ENCODE results near the gene C1orf198.
A peak's percentile ranks its signal among the peaks of the same experiment; 100 is the strongest.

C1orf198 gene, protein sequence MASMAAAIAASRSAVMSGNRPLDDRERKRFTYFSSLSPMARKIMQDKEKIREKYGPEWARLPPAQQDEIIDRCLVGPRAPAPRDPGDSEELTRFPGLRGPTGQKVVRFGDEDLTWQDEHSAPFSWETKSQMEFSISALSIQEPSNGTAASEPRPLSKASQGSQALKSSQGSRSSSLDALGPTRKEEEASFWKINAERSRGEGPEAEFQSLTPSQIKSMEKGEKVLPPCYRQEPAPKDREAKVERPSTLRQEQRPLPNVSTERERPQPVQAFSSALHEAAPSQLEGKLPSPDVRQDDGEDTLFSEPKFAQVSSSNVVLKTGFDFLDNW

DNA sequence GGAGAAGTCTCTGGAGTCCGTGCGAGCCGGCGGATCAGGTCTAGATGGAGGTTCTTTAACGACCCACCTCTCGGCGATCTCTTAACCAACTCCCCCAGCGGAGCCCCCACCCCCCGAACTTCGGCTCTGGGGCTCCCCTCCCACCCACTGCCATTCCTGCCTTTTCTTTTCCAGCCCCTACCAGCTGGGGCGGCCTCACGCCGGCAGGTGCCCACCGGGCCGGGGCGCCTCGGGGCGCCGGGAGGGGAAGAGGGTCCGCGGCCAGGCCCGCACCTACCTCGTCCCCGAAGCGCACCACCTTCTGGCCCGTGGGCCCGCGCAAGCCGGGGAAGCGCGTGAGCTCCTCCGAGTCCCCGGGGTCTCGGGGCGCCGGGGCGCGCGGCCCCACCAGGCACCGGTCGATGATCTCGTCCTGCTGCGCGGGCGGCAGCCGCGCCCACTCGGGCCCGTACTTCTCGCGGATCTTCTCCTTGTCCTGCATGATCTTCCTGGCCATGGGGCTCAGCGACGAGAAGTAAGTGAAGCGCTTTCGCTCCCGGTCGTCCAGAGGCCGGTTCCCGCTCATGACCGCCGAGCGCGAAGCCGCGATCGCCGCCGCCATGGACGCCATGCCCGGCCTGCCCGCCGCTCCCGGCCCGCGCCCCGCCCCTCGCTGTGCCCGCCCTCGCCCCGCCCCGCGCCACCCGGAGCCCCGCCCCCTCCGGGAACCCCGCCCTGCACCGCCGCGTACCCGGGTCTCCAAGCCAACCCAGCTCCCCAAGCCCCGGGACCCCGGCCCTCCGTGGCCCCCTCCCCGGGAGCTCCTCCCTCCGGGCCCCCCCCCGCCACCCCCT, at the start of gene C1orf198:
C1orf198 (minus strand) TSS at position 619 of the 833 bp plus-strand sequence; CDS start at position 610, 9 bp downstream.
- peak within 1 kb of the TSS; percentile 83 for H3K4me3 Mint-ChIP-seq
- peaks cover 38% of the 10 kb centered on the region for H3K27me3 Mint-ChIP-seq
- H3K9me3 Mint-ChIP-seq = no peaks in the 10 kb centered on the region
- H3K27ac Mint-ChIP-seq = peak within 1 kb of the TSS; percentile 79
- H3K4me1 Mint-ChIP-seq (ENCODE audit: low read depth) = peaks cover 22% of the 10 kb centered on the region
- H3K36me3 Mint-ChIP-seq (ENCODE audit: low read depth) = no peaks in the 10 kb centered on the region

DNA sequence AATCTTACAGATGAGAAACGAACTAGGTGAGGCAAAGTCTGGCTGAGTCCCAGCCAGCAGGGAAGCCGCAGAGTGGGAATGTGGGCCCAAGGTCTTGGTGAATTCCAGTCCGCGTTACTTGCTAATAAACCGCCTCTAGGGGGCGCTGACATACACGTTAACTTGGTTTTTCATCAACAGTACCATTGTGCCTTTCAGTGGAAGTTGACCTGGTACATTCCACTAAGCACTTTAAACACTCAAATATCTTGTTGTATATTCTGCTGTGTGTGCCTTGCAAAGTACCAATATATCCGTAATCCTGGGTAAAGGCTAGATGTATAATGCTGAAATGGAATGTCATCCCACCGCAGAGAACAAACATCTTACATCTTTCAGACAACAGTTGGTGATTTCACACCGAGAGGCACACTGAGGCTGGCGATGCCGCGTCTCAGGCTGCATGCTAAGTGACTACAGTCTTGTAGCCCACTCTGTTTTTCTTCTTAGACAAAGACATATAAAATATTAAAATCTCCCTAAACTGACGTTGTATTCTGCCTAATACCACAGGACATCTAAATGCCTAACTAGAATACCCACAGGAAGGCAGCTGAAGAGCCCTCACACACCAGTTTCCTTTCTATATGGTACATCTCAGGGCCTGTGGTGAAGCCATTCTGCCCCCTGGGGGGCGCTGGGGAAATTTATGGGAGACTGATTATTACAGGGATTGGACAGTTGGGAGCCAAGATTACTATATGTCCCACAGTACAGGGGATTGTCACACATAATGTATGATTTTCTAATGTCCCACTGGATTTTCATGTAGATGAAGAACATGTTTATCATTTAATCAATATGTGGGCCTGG, 49.2 kb upstream of the C1orf198 start:
- Mint-ChIP-seq H3K27me3 (no peaks in the 10 kb centered on the region), H3K36me3 (ENCODE audit: low read depth) (peaks cover 47% of the 10 kb centered on the region), H3K9me3 (no peaks in the 10 kb centered on the region), H3K4me1 (ENCODE audit: low read depth) (peaks cover 7% of the 10 kb centered on the region), H3K27ac (no peak overlapping the region), H3K4me3 (no peak overlapping the region)

DNA sequence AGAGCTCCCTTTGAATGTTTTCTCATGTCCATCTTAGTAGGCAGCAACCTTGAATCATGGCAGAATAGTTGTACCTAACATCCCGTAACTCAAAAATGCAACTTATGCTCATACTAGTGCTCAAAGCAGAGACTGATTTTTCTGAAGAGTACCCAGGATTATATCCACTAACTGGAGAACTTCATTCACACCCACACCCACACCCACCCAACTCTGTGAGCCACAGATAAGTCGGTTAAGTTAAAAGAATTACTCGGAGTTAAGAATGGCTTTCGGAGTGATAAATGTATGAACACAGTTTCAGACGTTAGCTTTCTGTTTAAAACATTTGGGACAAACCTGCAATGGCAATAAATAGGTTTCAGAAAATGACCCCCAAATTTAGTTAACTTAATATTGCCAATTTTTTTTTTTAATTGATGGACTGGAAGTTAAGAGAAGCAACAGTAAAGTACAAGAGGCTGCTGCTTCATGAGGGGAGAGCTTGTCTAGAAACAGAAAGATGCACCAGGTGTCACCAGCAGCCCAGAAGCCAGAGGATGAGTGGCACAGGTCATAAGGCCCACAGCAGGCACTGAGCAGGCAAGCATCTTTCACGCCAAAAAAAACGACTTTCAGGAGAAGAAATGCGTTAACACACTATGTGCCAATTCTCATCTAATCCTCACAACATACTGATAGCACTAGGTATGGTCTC, 48.4 kb upstream of the C1orf198 start:
- H3K9me3 Mint-ChIP-seq = no peaks in the 10 kb centered on the region
- no peak overlapping the region for H3K27ac Mint-ChIP-seq
- no peak overlapping the region for H3K4me3 Mint-ChIP-seq
- peaks cover 7% of the 10 kb centered on the region for H3K4me1 Mint-ChIP-seq (ENCODE audit: low read depth)
- H3K27me3 Mint-ChIP-seq = no peaks in the 10 kb centered on the region
- H3K36me3 Mint-ChIP-seq (ENCODE audit: low read depth) = peaks cover 47% of the 10 kb centered on the region

DNA sequence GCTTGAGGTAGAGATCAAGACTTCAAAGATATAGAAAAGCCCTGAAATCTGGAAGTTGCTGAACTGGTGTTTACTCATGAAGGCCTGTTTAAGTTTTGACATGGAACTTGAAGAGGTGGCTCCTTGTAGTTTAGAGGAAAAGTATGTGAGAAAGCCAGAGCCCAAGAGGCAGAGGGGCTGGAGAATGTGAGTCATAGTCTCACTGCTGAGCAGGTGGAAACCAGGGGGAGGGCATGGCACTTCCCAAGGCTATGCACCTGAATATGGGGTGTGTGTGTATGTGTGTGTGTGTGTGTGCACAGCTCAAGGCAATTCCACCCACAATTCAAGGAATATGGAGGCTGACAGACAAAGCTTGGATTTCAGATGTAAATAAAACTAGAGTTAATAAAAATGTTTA, 46.8 kb upstream of the C1orf198 start:
- Mint-ChIP-seq H3K27me3 (no peaks in the 10 kb centered on the region), H3K27ac (peak overlapping the region; percentile 14), H3K36me3 (ENCODE audit: low read depth) (peaks cover 53% of the 10 kb centered on the region), H3K9me3 (no peaks in the 10 kb centered on the region), H3K4me1 (ENCODE audit: low read depth) (peaks cover 7% of the 10 kb centered on the region), H3K4me3 (no peak overlapping the region)

DNA sequence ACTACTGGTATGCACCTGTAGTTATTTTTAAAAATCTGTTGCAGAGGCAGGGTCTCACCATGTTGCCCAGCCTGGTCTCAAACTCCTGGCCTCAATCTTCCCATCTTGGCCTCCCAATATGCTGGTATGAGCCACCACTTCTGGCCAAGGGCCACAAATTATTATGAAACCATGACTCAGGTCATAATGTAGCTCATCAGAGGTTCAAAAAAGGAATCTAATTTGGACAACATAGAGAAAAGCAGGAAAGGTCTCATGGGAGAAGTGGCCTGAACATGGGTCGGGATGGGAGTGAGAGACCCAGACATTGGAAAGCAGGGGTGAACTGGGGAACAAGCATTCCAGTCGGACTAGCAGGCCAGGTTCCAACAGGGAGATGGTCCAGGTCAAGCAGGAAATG, 45.2 kb upstream of the C1orf198 start:
- peaks cover 7% of the 10 kb centered on the region for H3K4me1 Mint-ChIP-seq (ENCODE audit: low read depth)
- H3K36me3 Mint-ChIP-seq (ENCODE audit: low read depth) = peaks cover 56% of the 10 kb centered on the region
- no peaks in the 10 kb centered on the region for H3K27me3 Mint-ChIP-seq
- no peak overlapping the region for H3K4me3 Mint-ChIP-seq
- H3K9me3 Mint-ChIP-seq = no peaks in the 10 kb centered on the region
- H3K27ac Mint-ChIP-seq = no peak overlapping the region

DNA sequence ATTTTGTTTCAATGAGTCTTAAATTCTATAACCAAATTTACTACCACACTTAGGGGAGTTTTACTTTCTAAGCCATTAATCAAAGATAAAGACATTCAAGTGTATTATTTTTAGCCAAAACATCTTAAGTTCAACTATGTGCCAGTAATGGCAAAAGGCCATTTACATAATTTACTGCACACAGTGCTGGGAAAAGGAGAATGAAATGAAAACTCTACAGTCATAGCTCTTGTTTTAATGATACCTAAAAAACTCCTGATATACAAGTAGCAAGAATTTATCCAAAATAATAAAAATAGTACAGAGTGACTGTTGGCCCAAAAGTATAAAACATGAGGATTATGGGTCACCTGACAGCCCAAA, 42.4 kb upstream of the C1orf198 start:
- Mint-ChIP-seq H3K36me3 (ENCODE audit: low read depth) (peaks cover 73% of the 10 kb centered on the region), H3K9me3 (no peaks in the 10 kb centered on the region), H3K27ac (no peak overlapping the region), H3K27me3 (no peaks in the 10 kb centered on the region), H3K4me3 (no peak overlapping the region), H3K4me1 (ENCODE audit: low read depth) (peaks cover 7% of the 10 kb centered on the region)

DNA sequence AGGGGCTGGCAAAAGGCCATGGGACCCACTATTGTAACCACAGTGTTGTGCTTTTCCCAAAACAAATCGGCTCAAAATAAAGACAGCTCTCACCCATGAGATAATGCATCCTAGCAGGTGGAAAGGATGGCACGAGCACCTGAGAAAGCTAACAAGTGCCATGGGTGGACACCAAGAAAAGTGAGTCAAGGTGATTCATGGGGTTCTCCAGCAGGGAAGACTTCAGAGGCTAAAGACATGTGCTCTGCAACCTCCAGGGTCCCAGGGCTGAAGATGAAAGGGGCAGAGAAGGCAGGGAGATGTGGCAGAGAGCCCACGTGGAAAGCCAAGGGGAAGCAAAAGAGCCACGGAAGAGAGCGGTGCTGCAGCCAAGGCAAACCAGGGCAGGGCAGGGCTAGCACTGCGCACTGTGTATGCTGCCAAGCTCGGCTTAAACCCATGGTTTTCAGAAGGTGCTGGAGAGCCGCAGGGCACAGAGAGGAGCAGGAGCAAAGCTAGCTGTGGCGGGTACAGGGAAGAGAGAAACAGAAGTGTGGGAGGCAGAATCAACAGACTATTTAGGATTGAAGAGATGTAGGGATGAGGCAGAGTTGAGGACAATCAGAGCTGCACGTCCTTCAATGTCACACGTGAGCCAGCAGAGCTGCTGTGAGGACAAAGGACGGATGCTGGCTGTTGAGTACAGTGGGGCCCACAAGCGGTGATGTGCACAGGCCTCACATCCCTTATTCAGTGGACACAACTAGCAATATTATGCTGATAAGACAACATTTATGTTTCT, 41.8 kb upstream of the C1orf198 start:
- H3K4me3 Mint-ChIP-seq = no peak overlapping the region
- peaks cover 4% of the 10 kb centered on the region for H3K4me1 Mint-ChIP-seq (ENCODE audit: low read depth)
- no peaks in the 10 kb centered on the region for H3K27me3 Mint-ChIP-seq
- no peak overlapping the region for H3K27ac Mint-ChIP-seq
- peaks cover 74% of the 10 kb centered on the region for H3K36me3 Mint-ChIP-seq (ENCODE audit: low read depth)
- H3K9me3 Mint-ChIP-seq = no peaks in the 10 kb centered on the region

DNA sequence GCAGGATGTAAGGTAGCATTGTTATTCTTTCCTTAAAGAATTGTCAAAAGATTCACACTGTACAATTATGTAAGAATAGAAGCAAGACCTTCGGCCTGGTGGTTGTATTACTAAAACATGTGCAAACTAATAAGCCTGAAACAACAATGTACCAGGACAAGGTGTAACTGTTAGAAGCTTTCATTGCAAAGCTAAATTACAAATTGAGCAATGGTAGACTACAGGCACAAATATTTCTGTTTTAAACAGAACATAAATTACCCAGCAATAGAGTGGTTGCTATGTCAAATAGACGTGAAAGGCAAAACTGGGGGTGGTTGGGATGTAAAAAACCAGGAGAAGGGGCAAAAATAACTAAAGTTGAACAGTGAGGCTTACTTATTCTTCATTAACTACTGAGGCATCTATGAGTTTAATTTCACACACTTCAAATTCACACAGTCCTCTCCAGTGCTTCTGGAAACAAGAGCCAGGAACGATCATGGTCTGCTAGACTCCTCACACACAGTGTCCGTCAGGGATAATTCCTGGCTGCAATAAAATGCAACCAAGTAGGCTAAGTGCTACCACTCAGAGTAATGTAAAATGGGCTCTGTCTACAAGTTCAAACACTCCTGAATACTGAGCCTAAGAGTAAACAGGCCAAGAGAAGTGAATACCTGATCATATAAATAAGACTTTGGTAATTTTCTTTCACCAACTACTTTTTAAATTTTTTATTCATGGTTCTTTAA, 39.3 kb upstream of the C1orf198 start:
- Mint-ChIP-seq H3K4me3 (no peak overlapping the region), H3K36me3 (ENCODE audit: low read depth) (peaks cover 74% of the 10 kb centered on the region), H3K27me3 (no peaks in the 10 kb centered on the region), H3K9me3 (no peaks in the 10 kb centered on the region), H3K4me1 (ENCODE audit: low read depth) (no peaks in the 10 kb centered on the region), H3K27ac (no peak overlapping the region)

DNA sequence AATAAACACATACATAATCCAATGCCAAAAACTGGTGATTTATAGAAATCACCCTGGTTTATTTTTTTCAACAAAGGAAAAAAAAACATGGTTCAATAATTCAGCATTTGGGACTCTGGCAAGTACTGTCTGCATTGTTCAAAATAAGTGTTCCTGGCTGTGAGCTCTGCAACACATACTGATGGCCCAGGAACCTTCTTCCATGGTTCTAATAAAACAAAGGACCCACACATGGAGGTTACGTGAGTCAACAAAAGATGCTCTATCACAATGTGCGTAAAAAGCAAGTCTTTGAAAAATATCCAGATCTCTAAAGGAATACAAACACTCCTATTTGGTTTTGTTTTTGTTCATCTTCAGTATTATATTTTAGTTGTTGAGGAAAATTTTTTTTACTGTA, 37.9 kb upstream of the C1orf198 start:
- Mint-ChIP-seq H3K9me3 (no peaks in the 10 kb centered on the region), H3K27ac (no peak overlapping the region), H3K36me3 (ENCODE audit: low read depth) (peaks cover 65% of the 10 kb centered on the region), H3K27me3 (no peaks in the 10 kb centered on the region), H3K4me1 (ENCODE audit: low read depth) (no peaks in the 10 kb centered on the region), H3K4me3 (no peak overlapping the region)

DNA sequence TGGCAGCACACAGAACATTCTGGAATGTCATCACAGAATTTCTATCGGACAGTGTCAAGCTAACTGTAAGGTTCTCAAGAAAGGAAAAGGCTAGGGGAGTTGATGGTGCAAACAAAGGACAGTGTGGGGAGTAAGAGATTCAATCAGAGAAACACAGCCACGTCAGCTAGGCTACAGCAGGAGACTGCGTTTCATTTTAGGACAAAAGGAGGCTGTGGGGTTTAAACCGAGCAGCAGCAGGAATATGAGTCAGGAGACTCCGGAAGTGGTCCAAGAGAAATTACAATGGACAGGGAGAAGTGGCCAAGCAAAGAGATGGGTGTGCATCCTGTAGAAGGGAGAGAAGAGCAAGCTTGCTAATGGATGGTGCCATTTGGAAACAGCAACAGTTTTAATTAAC, 37.4 kb upstream of the C1orf198 start:
- Mint-ChIP-seq H3K27ac (peak overlapping the region; percentile 8), H3K4me3 (no peak overlapping the region), H3K36me3 (ENCODE audit: low read depth) (peaks cover 64% of the 10 kb centered on the region), H3K9me3 (no peaks in the 10 kb centered on the region), H3K27me3 (no peaks in the 10 kb centered on the region), H3K4me1 (ENCODE audit: low read depth) (no peaks in the 10 kb centered on the region)

DNA sequence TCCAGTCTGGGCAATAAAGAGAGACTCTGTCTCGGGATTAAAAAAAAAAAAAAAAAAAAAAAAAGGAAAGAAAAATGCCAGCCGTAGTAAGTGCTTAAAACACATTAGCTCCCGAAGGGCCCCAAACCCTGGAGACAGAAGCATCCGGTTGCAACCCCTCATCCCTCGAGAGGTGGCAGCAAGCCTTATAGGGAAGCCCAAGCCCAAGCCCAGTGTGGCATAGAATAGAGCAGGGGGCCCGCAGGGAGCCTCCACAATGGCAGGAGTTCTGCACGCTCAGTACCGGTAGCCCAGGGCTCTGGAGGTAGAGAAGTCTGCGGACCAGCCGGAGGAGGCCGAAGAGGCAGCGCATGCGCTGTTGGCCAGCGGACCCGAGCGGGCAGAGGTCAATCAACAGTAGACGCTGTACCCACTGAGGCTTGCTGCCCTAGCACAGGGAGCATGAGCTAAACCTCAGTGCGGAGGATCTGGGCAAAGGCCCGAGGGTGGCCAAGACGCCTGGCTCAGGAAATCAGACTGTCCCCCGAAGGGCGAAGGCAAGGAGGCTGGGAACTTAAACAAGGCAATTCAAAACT, 34.1 kb upstream of the C1orf198 start:
- no peaks in the 10 kb centered on the region for H3K27me3 Mint-ChIP-seq
- no peaks in the 10 kb centered on the region for H3K4me1 Mint-ChIP-seq (ENCODE audit: low read depth)
- H3K36me3 Mint-ChIP-seq (ENCODE audit: low read depth) = peaks cover 39% of the 10 kb centered on the region
- H3K4me3 Mint-ChIP-seq = no peak overlapping the region
- H3K27ac Mint-ChIP-seq = no peak overlapping the region
- no peaks in the 10 kb centered on the region for H3K9me3 Mint-ChIP-seq

DNA sequence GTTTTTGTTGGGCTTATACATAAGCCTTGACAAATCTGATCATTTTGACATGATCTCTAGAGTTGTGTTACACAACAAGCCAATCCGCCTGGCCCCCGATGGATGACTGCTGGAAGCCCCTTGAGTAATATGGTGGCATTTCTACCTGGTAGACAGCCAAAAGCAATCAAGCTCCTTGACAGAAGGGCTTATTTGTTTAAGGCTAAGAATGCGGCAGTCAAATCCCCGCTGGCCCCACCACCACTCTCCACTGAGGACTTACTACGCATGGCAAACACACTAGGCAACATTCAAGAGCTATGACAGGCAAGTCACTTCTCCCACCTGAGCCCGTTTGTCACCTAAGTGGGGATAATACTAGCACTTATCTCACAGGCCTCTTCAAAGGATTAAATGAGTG, 33.4 kb upstream of the C1orf198 start:
- Mint-ChIP-seq H3K4me1 (ENCODE audit: low read depth) (no peaks in the 10 kb centered on the region), H3K27me3 (no peaks in the 10 kb centered on the region), H3K4me3 (no peak overlapping the region), H3K36me3 (ENCODE audit: low read depth) (peaks cover 34% of the 10 kb centered on the region), H3K9me3 (no peaks in the 10 kb centered on the region), H3K27ac (no peak overlapping the region)

DNA sequence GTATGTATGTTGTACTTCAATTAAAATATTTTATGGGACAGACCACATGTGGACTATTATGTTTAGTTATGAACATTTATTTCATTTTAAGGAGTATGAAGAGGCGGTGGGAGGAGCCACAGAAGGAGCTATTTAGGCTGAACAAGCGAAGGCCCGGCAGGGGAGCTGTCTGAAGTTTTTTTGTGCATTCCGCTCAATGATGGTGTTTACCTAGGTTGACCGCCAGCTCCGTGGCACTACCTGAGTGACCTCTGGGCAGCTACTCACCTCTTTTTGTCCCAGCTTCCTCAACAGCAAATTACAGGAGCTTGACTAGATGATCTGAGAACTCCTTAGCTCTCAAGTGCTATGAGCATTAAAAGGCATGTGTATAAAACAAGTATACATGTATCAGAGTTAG, 32.7 kb upstream of the C1orf198 start:
- no peak overlapping the region for H3K4me3 Mint-ChIP-seq
- no peaks in the 10 kb centered on the region for H3K4me1 Mint-ChIP-seq (ENCODE audit: low read depth)
- no peak overlapping the region for H3K27ac Mint-ChIP-seq
- H3K27me3 Mint-ChIP-seq = no peaks in the 10 kb centered on the region
- H3K9me3 Mint-ChIP-seq = no peaks in the 10 kb centered on the region
- H3K36me3 Mint-ChIP-seq (ENCODE audit: low read depth) = peaks cover 27% of the 10 kb centered on the region
